ENCODE measurements around the gene PIP4K2C.
"Not testable (repeated sequence)": the region's sequence is repeated elsewhere in the genome, so short reads cannot be mapped to it uniquely, and the experiment has no call there.

Gene PIP4K2C

GRCh38 chr12:57560516-57560915, 30.5 kb upstream of the PIP4K2C start:
- no peak for DNase-seq

DNA sequence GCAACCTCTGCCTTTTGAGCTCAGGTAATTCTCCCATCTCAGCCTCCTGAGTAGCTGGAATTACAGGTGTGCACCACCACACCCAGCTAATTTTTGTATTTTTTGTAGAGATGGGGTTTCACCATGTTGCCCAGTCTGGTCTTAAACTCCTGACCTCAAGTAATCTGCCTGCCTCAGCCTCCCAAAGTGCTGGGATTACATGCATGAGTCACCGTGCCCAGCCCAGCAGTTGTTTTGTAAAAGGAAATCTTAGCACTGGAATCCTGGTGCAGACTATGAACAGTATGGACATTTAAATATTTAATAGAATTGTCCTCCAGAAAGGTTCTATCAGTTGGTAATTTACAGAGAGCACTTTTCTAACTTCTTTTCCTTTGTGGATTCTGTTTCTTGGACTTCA, 29.9 kb upstream of the PIP4K2C start:
- DNase-seq, result not testable (repeated sequence)

DNA sequence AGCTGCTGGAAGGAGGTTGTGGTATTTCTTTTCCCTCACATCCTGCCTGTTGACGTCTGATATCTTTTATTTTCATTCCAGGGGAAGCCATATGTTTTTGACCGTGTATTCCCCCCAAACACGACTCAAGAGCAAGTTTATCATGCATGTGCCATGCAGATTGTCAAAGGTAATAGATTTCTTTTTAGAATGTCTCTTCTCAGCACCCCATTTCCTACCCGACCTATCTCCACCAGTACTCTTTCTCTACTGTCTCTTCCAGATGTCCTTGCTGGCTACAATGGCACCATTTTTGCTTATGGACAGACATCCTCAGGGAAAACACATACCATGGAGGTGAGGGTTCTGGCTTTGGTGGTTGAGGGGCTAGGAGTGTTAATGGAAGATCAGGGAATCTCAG, 27.6 kb upstream of the PIP4K2C start:
- no peak for DNase-seq

DNA sequence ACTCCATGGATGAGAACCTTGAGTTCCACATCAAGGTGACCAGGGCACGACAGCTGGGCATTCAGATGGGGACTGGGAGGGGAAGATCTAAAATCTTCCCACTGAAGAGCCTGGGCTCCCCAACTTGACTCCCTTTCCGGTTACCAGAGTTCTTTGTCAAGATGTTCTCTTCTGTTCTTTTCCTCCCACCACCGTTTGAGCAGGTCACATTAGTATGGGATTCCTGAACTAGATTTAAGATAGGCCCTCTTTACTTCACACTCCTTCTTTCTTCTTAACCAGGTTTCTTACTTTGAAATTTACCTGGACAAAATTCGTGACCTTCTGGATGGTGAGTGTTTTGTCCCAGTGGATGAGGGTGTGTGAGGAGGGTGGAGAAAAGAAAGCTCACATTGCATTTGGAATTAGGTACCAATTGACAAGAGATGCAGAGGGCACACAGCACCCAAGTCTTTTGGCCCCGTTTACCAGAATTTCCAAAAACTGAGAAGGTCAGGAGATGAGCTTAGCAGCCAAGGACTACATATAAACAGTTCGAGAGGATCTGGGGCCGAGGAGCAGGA, 26.7 kb upstream of the PIP4K2C start:
- DNase-seq, result no peak

GRCh38 chr12:57568838-57569237, 22.2 kb upstream of the PIP4K2C start:
- DNase-seq, result no peak

DNA sequence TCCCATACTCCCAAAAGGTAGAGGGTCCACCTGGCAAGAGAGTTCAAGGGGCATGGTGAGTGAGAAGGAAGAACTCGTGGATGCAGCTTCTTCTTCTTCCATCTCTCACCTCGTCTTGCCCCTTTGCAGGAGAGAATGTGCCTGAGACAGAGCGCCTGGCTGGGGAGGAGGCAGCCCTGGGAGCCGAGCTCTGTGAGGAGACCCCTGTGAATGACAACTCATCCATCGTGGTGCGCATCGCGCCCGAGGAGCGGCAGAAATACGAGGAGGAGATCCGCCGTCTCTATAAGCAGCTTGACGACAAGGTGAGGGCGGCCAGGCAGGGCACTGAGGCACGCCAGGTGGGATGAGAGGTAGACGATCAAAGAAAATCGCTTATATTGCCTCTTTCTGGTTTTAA, 21.1 kb upstream of the PIP4K2C start:
- DNase-seq, result no peak

DNA sequence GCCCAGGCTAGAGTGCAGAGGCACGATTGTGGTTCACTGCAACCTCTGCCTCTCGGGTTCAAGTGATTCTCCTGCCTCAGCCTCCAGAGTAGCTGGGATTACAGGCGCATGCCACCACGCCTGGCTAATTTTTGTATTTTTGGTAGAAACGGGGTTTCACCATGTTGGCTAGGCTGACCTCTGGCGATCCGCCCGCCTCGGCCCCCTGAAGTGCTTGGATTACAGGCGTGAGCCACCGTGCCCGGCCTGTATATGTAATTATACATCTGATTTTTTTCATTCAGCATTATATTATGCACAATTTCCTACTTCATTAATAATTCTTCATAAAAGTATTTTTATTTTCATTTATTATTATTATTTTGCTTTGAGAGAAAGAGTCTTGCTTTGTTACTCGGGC, 20.6 kb upstream of the PIP4K2C start:
- not testable (repeated sequence) for DNase-seq

GRCh38 chr12:57571926-57572762, 18.8 kb upstream of the PIP4K2C start:
- DNase-seq, result no peak

DNA sequence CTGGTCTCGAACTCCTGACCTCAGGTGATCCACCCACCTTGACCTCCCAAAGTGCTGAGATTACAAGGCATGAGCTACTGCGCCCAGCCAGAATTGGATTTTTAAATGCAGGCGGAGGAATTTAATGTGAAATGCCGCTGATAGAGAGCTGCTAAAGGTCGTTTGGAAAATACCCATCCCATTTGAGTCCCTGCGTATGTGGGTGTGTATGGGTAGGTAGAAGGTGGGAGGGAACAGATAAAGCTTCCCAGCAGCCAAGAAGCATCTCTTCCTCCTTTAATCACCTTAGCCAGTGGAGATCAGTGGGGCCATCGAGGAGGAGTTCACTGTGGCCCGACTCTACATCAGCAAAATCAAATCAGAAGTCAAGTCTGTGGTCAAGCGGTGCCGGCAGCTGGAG, 16.2 kb upstream of the PIP4K2C start:
- DNase-seq, result no peak

DNA sequence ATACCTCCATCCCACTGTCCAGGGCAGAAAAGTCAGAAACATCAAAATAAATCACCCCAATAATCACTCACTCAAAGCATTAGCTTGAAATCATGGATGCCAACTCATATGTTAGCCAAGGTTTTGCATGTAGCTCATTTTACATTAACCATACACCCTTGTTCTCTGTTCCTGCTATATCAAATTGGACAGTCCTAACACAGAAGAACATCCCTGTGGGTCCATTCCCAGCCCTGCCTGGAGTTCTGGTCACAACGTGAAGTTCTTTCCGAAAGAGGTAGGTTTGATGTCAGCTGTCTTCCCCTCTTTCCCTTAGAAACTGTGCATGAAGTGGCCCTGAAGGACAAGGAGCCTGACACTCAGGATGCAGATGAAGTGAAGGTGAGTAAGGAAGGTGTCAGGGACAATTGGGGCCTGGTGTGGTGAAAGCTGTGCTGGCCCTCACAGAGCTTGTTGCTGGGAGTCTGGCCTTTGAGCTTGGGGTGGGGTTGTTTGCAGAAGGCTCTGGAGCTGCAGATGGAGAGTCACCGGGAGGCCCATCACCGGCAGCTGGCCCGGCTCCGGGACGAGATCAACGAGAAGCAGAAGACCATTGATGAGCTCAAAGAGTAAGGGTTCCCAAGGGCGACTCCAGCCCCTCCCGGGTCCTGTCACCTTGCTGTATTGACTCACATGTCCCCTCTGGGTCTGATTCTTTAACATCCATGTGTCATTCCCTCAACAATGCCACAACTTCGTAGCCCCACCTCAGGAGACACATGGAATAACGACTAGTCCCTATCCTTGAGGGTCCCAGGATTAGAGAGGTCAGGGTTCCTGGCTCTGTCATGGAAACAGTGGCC, 15.0 kb upstream of the PIP4K2C start:
- no peak for DNase-seq

- no peak for DNase-seq
Measured at GRCh38 chr12:57576613-57577160, 14.3 kb upstream of the PIP4K2C start.

DNA sequence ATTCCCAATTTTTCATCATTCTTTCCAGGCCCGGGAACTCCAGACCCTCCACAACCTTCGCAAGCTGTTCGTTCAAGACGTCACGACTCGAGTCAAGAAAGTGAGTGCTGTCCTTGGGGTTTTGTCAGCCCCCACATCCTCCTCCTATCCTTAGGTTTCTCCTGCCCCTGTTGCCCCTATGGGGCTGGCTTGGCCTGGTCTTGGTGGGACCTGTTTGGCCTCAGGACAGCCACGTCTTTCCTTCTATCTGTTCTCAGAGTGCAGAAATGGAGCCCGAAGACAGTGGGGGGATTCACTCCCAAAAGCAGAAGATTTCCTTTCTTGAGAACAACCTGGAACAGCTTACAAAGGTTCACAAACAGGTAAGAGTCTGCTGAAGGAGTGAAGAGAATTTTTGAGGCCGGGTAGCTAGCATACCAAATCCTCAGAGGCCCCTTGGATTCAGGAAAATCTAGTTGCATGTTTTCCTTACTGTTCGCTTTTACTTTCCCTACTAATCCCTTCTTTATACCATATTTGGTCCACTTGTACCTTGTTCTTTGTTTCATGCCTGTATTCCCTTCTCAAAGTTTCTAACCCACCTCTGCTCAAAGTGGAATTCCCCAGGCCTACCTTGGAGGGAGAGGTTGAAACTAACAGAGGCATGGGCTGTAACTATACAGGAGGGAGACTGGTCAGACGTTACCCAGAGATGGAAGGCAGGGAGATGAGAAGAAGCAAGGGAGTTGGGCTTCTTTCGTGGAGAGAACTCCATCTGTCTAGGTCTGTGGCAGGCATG, 12.8 kb upstream of the PIP4K2C start:
- no peak for DNase-seq

DNA sequence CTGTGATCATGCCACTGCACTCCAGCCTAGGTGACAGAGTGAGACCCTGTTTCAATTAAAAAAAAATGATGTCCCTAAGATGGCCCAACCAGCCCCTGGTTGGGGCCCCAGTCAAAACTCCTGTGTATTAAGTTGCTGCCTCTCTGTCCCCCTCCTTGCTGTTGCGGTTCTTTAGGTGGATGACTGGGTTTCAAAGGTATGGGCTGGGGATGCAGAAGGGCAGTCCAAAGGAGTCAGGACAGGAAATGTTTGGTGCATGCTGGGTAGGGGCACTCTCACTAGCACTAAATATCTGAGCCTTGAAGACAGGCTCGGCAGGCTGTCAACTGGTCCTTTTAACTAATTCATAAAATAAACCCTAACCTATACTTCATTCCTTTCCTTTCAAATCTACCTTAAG, 12.0 kb upstream of the PIP4K2C start:
- no peak for DNase-seq

GRCh38 chr12:57579677-57580465, 11.1 kb upstream of the PIP4K2C start:
- no peak for DNase-seq

GRCh38 chr12:57580466-57580795, 10.6 kb upstream of the PIP4K2C start:
- no peak for DNase-seq

- no peak for DNase-seq
Measured at GRCh38 chr12:57581802-57582201, 9.2 kb upstream of the PIP4K2C start.

DNA sequence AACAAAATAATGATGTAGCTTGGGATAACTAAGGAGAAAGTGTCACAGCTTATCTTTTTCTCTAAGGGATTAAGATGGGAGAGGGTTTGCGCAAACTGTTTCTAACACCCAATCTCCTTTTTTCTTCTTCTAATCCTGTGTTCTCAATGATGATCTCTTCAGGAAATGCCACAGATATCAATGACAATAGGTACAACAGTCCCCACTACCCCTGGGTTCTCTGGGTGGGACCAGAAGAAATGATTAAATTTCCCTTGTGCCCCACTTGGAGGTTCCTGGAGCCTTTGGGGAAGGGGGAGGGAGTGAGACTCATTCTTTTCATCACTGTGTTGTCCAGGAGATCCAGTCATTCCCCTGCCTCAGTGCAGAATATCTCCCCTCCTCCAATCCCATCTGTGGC, 8.6 kb upstream of the PIP4K2C start:
- no peak for DNase-seq

DNA sequence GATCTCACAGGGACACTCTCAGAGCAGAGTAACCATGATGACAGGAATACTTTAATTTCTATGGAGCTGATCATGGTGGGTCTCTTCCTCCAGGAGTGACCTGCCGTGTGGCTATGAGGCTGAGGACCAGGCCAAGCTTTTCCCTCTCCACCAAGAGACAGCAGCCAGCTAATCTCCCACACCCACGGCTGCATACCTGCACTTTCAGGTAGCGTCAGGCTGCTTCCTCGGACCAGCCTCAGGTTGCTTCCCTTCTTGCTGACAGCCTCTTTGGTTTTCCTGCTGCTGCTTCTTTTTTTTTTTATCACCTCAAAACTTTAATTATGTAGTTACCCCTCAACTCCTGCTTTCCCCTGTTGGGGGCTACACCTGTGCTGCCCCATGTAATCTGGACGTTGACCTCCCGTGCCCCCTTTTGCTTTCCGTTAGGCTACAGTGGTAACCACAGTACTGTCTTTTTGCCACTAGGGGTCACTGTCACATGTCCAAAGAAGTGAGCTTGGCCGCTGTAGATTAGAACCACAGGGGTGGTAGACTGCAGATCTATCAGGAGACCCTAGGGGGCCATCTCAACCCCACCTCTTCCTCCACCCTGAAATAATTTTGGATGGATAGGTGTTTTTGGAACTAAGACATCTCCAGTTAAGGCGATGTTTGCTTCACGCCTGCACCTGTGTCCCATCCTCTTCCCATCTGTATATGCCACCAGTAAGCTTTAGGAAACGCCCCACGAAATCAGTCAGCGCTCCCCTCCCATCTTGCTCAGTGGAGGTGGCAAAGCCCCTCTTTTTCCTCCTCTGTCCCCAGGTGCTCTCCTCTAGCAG, 7.8 kb upstream of the PIP4K2C start:
- peak in 10 of 14 donors; percentile 7 to 54 (median 22) for DNase-seq

DNA sequence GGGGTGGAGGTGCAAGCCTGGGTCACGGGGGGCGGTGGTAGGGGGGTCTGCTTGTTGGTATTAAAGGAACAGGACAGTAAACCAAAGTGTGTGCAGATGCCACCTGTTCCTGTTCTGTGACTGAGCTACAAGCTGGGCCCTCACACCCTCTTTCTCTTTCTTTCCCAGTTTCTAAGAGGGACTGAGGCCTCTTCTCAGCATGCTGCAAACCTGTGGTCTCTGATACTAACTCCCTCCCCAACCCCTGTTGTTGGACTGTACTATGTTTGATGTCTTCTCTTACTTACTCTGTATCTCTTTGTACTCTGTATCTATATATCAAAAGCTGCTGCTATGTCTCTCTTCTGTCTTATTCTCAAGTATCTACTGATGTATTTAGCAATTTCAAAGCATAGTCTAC, 6.9 kb upstream of the PIP4K2C start:
- no peak for DNase-seq

DNA sequence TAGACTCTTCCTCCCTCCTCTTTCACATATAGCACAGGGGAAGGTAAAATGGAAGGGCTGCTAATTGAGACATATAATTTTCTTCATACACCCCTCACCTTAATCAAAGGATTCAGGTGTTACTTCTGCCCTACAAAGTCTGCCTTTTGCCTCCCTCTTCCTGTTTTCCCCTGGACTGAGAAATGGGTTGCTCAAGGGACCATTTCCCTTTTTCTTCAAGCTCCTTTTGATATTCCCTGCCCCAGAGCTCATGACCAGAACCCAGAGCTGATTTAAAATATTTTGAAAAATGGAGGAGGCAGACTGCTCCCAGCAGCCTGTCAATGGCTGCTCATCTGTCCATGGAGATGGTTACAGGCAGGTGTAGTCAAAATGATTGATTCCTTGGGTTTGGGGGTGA, 6.3 kb upstream of the PIP4K2C start:
- DNase-seq, result no peak

- DNase-seq, result no peak
Measured at GRCh38 chr12:57585156-57585555, 5.8 kb upstream of the PIP4K2C start.
